Cardiac fibroblast (primary cell): Measurements from ENCODE around the gene HJV.

Source experiments
- DNase-seq, 2 donors: peaks; one replicate each; pipeline versions ENCODE4 v3.0.0 to v3.0.0-alpha.2; 2010; ENCODE audit warnings: low read depth in 2 of 2
- H3K4me3 ChIP-seq, 2 donors: replicated peaks in 1 of 2; 1 replicate in 1 of 2; 2 replicates in 1 of 2; pipeline ENCODE4 v1.5.1; 2011; ENCODE audit warnings: low read depth in 2 of 2, low read length in 2 of 2, mild to moderate bottlenecking in 2 of 2, moderate library complexity in 1 of 2
- TF ChIP-seq, protein P1 (sequence below): IDR thresholded peaks from one replicate; pipeline ENCODE4 v1.5.1; 2011; ENCODE audit warnings: low read depth, mild to moderate bottlenecking, low read length, inconsistent platforms

The HJV gene

DNA sequence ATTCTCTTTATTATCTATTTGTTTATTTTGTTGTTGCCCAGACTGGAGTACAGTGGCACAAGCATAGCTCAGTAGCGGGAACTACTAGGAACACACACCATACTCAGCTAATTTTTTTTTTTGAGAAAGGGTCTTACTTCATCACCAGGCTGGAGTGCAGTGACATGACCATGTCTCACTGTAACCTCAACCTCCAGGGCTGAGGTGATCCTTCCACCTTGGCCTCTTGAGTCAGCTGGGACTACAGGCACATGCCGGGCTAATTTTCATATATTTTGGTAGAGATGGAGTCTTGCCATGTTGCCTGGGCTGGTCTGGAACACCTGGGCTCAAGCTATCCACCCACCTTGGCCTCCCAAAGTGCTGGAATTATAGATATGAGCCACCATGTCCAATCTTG lies 19.8 kb downstream of the HJV start:
- H3K4me3 ChIP-seq: no peak overlapping the region
- no peak for DNase-seq
- TF ChIP-seq, protein P1, sequence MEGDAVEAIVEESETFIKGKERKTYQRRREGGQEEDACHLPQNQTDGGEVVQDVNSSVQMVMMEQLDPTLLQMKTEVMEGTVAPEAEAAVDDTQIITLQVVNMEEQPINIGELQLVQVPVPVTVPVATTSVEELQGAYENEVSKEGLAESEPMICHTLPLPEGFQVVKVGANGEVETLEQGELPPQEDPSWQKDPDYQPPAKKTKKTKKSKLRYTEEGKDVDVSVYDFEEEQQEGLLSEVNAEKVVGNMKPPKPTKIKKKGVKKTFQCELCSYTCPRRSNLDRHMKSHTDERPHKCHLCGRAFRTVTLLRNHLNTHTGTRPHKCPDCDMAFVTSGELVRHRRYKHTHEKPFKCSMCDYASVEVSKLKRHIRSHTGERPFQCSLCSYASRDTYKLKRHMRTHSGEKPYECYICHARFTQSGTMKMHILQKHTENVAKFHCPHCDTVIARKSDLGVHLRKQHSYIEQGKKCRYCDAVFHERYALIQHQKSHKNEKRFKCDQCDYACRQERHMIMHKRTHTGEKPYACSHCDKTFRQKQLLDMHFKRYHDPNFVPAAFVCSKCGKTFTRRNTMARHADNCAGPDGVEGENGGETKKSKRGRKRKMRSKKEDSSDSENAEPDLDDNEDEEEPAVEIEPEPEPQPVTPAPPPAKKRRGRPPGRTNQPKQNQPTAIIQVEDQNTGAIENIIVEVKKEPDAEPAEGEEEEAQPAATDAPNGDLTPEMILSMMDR: no peak

- no peak overlapping the region for H3K4me3 ChIP-seq
- TF ChIP-seq, protein P1: no peak
- DNase-seq: peak in 1 of 2 donors; percentile 63
These were observed 22.1 kb downstream of the HJV start for GRCh38 chr1:145999321-146000024.

GRCh38 chr1:145997718-145998023 lies 23.9 kb downstream of the HJV start:
- no peak for DNase-seq
- TF ChIP-seq, protein P1: no peak
- H3K4me3 ChIP-seq: peak overlapping the region in 1 of 2 donors; percentile 82

DNA sequence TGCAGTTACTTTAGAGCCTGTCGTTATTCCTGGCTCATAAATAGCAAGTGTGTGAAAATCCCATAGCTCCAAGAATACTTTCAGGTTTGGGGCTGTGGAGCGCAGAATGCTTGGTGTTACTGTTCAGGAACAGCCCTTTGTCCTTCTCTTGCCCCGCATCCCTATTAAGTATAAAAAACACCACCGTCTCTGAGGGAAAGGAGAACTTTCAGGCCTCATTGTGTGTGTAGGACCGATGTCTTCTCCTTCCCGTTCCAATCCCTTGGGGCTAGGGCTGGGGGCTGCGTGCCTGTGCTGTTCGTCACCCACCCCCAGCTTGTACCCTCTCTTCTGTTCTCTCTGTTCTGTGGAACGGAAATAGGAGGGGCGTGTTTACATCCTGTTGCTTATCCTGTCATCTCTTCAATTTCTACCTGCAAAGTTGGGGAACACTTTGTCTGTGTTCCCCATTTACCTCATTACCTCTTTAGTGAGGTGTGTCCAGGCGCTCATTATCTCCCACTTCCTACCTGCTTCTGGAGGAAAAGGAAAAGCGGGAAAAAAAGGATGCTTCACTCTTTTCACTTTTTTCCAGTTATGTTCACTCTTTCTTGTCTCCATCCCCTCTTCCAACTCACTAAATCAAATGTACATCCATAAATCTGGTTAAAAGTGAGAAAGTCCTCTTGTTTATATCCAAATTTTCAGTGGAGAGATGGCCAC lies 24.4 kb downstream of the HJV start:
- peak in 1 of 2 donors; percentile 46 for DNase-seq
- TF ChIP-seq, protein P1: no peak
- peak overlapping the region; percentile 77 to 82 for H3K4me3 ChIP-seq

DNA sequence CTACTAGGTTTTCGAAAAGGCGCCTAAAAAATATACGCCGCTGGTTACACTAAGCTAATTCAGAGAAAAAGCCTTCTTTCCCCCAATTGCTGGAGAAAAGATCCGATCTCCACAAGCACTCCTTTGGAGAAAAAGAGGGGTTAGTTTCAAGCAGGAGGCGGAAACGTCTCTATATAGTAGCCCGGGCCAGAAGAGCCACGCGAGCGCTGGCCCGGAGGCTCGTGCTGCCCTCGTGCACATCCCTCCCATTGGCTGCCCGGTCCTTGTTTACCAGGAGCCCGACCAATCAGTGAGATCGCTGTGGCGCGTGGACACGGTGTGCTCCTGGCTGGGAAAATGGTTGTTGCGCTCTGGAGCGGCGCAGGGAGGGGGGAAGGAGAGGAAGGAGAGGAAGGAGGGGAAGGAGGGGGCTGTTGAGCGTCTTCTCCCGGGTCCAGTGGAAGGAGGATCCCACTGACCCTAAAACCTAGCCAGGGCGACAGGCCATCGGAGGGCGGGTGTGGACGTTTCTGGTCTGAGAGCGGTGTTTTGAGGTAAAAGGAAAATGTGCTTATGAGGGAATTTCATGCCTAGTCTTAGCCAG lies 25.0 kb downstream of the HJV start, which contains the start of gene TXNIP:
TSS of gene TXNIP (minus strand) at position 147 of the 583 bp plus-strand sequence. CDS start 313 bp downstream, outside the sequence.
- peak within 1 kb of the TSS; percentile 77 to 82 for H3K4me3 ChIP-seq
- peak; percentile 98 to 99 for DNase-seq
- TF ChIP-seq, protein P1: no peak

- peak overlapping the region; percentile 77 to 82 for H3K4me3 ChIP-seq
- no peak for DNase-seq
- TF ChIP-seq, protein P1: no peak
These were observed 25.5 kb downstream of the HJV start for GRCh38 chr1:145995964-145996432.
